Activated CD4-positive, alpha-beta T cell treated with anti-CD3 and anti-CD28 coated beads, Interleukin-2, Interleukin-4, amounts not matched to agents 100 ng/mL and 50 ng/mL, durations not matched to agents 16 hours and 8 hours (primary cell): ENCODE data around the gene MMP25.
A peak's percentile ranks its signal among the peaks of the same experiment; 100 is the strongest.
"Not testable (repeated sequence)": the region's sequence is repeated elsewhere in the genome, so short reads cannot be mapped to it uniquely, and the experiment has no call there.

Experiments used
- DNase-seq: peaks from one replicate; pipeline ENCODE4 v3.0.0-alpha.2; 2020; ENCODE audit warnings: low spot score

The MMP25 gene

DNA sequence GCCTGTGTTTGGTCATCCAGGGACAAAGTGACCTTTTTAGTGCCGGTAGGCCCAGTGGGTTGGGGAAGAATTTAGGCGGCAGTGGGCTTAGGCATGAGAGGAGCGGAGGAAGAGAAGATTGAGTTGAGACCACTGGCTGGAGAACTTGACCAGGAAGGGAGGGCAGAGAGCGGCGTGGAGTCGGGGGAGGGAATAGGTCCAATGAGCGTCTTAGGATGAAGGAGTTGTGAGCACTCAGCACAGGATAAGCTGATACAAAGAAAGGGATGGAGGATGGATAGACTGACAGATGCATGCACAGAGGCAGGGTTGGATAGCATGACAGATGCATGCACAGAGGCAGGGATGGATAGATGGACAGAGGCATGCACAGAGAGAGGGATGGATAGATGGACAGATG is 27.1 kb downstream of the MMP25 start:
- no peak for DNase-seq

DNA sequence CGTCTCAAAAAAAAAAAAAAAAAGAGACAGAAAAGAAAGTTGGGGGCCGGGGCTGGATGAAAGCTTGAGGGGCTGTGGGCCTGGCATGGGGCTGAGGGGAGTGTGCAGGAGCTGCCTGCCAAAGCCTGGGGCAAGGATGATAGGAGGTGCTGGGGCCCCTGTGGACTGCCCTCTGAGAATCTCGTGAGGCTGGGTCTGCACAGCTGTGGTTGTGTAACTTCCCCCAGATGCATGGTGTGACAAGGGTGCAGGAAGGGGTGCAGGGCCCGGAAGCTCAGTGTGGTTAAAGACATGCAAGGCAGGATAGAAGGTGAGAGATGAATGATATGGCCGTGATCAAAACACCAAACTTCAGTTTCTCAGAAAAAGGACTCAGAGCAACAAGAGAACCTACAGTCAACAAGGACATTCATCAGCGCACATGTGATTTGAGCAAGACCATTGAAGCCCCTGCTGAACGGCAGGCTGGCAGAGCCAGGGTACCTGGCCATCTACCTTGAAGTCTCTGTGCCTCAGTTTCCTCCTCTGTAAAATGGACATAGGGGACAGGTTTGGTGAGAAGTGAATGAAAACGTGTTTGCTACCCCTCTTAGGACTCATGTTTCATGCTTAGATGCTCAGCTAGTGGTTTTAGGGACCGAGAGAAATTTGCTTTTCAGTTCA is 28.6 kb downstream of the MMP25 start:
- peak; percentile 96 for DNase-seq

DNA sequence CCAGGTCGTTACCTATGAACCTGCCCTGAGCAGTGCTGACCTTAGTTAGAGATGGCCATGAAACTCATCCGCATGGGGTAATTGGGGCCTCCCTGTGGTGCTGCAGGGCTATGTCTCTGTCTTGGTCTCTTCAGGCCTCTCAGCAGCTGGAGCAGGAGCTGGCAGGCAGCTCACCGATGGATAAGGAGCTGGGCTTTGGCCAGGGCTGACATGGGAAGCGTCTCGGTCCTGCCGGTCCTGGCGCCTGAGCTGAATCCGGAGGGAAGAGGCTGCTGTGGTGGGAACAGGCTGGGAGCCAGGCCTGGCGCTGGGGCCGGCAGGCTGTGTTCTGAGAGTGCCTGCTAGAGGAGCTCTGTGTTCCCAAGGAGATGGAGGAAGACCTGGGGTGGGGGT is 29.2 kb downstream of the MMP25 start:
- peak; percentile 27 for DNase-seq

DNA sequence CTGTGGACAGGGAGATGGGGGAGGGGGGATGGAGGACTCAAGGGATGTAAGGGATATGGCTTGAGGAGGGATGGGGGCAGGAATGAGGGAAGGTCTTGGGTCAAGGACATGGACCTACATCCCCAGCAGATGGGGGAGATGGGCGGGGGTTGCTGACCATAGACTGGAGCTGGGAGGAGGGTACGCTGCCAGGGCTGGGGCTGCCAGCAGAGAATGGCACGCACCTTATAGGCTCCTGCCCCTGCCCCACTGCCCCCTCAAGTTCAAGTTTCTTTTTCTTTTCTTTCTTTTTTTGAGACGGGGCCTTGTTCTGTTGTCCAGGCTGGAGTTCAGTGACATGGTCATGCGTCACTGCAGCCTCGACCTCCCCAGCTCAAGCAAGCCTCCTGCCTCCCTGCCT is 29.6 kb downstream of the MMP25 start:
- not testable (repeated sequence) for DNase-seq

DNA sequence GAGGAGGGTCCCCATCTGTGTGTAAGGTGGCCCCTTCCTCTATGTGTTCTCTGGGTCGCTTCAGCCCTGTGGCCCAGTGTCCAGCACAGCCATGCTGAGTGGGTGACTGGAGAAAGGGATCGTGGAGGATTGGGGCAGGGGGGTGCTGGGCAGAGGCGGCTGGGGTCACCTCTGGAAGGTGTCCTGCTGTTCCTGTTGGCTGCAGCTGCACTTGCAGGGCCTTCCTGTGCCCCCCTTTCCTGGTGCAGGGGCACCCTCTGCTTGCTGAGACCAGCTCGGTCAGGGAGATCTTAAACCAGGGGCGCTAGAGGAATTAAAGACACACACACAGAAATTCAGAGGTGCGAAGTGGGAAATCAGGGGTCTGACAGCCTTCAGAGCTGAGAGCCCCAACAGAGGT is 30.2 kb downstream of the MMP25 start:
- peak; percentile 42 for DNase-seq

DNA sequence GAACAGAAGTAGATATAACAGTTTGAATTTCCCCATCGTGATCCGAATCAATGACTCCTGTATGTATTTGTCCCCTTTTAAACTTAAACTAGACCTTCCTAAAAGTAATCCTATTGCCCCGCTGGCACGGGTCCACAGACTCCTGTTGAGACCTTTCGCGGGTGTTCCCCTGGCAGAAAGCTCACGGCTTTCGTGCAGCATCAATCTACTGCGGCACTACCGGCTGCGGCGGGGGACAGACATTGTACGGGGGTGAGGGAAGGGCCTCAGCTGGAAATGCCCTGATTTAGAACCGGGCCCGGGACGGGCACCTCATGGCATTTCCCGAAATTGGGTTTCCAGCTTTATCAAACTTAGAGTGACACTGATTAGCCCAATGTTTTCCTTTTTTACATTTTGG is 33.7 kb downstream of the MMP25 start:
- DNase-seq = no peak

DNA sequence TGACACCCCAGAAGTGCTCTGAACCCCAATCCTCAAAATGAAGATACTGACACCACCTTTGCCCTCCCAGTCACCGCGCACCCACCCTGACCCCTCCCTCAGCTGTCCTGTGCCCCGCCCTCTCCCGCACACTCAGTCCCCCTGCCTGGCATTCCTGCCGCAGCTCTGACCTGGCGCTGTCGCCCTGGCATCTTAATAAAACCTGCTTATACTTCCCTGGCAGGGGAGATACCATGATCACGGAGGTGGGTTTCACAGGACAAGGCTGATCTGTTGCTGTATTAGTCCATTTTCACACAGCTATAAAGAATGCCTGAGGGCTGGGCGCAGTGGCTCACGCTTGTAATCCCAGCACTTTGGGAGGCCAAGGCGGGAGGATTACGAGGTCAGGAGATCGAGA is 35.6 kb downstream of the MMP25 start:
- not testable (repeated sequence) for DNase-seq

DNA sequence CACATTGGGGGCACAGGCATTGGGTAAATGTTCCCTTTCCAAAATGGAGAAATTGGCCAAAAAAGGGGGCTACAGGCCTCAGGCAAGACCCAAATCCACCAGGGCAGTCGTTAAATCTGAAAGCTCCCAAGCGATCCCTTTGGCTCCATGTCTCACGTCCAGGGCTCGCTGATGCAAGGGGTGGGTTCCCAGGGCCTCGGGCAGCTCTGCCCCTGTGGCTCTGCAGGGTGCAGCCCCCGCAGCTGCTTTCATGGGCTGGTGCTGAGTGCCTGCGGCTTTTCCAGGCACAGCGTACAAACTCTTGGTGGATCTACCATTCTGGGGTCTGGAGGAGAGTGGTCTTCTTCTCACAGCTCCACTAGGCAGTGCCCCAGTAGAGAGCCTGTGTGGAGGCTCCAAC is 37.0 kb downstream of the MMP25 start:
- not testable (repeated sequence) for DNase-seq

DNA sequence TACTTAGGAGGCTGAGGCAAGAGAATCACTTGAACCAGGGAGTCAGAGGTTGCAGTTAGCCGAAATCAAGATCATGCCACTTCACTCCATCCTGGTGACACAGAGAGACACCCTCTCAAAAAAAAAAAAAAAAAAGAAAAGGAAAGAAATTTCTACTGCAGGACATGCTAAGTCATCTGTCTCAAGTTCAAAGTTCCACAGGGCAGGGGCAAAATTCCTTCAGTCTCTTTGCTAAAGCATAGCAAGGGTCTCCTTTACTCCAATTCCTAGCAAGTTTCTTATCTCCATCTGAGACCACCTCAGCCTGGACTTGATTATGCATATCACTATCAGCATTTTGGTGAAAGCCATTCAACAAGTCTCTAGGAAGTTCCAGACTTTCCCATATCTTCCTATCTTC is 38.1 kb downstream of the MMP25 start:
- no peak for DNase-seq

DNA sequence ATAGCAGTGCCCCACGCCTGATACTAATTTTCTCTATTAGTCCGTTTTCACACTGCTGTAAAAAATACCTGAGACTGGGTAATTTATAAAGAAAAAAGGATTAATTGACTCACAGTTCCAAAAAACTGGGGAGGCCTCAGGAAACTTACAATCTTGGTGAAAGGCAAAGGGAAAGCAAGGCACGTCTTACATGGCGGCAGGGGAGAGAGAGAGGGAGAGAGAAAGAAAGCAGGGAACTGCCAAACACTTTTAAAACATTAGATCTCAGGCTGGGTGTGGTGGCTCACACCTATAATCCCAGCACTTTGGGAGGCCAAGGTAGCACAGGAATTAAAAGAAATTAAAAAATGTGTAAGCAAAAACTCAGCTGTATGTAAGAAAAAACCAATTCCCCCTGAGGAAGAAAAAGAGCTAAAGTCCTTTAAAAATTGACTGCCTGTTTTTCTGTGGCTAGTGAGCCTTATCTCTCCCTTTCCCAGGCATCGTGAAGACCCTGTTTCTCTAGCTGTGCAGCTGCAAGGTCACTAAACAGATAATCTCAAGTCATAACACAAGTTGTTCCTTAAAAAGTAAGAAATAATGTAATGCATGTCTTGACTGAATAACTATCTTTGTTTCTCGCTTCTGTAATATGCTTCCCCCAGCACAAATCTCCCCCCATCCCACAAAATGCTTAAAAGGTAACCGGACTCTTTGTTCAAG is 38.8 kb downstream of the MMP25 start:
- DNase-seq = no peak

DNA sequence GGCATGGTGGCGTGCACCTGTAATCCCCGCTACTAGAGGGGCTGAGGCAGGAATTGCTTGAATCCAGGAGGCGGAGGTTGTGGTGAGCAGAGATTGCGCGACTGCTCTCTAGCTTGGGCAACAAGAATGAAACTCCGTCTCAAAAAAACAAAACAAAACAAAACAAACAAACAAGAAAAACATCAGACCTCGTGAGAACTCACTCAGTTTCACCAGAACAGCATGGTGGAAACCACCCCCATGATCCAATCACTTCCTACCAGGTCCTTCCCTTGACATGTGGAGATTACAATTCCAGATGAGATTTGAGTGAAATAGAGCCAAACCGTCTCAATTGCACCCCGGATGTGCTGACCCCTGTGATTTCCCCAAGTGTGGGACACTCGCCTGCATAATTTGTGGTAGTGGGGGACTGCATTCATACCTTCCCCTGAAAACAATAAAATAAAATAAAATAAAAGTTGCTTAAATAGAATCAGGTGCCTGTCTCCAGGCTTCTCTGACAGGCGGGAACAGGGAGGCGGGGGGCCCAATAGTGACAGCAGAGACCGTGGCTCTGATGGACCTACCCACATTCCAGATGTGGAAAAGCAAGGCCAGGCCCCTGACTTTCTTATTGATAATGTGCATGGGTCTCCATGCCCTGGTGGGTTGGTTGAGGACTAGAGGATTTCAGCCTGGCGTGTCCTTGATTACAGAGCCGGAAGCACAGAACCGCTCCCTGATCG is 39.7 kb downstream of the MMP25 start:
- DNase-seq = no peak

DNA sequence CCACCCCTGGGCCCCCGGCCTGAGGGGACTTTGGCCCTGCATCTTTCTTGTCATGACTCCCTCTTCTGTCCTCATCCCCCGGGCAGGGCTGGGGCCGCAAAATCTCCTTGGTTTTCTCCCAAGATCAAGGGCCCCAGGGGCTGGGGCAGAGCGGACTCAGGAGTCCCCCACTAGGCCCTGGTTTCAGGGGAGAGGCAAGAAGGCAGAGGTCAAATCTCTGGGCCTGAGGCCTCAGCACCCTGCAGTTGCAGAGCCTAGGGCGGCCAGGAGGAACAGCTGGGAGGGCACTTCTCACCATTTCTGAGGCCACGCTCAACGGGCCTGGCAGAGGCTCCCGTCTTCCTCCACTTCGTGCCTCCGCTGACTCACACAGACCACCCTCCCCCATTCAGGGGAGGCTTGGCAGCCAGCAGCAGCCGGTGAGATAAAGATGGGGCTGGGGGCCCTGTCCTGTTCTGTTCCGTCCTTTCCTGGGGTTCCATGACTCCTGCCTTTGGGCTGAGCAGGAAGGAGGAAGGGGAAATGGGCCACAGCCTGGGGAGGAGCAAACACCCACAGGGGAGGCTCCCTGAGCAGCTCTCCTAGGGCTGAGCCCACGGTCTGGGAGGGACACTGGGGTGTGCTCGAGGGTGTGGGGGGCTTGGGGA is 40.4 kb downstream of the MMP25 start:
- DNase-seq = no peak

DNA sequence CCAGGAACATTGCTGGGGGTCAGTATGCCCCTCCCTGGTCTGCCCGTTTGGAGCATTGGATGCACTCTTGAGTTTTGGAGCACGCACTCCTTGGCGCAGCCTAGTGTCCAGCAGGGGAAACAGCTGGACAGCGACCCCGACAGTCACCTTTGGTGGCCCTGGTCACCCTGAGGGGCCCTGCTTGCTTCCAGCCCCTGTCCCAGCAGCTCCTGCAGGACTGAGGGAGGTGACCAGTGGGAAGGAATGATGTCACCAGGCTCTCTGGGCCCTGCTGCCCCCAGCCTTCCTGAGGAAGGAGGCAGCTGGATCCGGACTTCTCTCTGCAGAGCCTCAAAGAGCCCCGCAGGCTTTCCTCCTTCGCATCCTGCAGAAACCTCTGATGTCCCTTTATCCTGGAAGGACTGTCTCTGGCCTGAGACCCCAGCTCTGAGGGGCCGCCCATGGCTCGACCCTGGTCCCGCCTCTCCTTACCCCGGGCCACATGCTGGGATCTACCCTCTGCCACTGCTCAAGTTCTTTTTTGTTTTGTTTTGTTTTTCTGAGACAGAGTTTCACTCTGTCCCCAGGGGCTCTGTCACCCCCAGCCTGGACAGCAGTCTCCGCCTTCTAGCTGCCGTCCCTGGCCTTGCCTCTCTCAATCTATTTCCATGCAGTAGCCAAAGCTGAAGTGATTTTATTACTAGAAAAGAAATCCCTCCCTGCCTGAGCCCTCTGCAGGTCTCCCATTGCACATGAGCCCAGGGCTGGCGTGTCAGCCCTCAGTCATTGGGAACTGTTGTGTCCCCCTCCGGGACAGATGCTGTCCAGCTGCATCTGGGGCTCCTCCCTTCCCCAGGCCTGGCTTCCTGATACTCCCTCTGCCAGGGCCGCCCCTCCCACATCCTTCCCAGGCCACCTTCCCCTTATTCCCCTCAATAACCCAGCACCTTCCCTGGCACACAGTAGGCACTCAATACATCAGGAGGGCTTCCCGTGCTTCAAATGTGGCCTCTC is 41.2 kb downstream of the MMP25 start:
- DNase-seq = no peak

DNA sequence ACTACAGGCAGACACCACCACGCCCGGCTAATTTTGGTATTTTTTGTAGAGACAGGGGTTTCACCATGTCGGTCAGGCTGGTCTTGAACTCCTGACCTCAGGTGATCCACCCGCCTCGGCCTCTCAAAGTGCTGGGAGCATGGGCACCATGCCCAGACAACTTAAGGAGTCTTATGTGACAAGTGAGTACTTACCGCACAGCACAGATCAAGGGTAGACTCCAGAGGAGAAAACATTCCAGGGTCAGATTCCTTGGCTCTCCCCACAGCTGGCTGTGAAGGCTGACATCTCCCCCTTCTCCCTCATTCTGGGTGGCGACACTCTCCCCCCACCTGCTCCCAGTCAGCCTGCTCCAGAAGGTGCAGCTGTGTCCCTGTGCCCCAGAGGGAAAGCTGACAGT is 42.1 kb downstream of the MMP25 start:
- no peak for DNase-seq

DNA sequence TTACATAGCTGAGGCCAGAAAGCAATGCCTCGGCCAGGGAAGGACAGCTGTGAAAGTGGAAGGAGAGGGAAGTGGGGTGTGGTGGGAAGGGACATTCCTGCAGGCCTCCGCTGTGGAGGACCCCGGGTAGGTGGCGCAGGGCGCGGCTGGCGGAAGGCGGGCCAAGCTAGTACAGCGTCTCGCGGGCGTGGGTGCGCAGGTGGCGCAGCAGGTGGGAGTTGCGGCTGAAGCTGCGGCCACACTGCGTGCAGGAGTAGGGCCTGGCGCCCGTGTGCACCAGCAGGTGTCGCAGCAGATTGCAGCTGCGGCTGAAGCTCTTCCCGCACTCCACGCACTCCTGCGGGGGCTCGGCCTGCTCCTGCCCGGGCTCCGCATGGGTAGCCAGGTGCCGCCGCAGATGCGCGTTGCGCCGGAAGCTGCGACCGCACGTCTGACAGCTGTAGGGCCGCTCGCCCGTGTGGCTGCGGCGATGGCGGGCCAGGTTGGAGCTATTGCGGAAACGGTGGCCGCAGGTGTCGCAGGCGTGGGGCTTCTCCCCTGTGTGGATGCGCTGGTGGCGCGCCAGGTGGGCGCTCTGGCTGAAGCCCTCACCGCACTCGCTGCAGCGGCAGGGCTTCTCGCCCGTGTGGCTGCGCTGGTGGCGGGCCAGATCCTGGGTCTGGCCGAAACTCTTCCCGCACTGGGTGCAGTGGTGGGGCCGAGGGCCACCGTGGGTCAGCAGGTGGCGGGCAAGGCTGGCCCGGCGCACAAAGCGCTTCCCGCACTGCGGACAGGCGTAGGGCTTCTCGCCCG is 42.8 kb downstream of the MMP25 start:
- no peak for DNase-seq

DNA sequence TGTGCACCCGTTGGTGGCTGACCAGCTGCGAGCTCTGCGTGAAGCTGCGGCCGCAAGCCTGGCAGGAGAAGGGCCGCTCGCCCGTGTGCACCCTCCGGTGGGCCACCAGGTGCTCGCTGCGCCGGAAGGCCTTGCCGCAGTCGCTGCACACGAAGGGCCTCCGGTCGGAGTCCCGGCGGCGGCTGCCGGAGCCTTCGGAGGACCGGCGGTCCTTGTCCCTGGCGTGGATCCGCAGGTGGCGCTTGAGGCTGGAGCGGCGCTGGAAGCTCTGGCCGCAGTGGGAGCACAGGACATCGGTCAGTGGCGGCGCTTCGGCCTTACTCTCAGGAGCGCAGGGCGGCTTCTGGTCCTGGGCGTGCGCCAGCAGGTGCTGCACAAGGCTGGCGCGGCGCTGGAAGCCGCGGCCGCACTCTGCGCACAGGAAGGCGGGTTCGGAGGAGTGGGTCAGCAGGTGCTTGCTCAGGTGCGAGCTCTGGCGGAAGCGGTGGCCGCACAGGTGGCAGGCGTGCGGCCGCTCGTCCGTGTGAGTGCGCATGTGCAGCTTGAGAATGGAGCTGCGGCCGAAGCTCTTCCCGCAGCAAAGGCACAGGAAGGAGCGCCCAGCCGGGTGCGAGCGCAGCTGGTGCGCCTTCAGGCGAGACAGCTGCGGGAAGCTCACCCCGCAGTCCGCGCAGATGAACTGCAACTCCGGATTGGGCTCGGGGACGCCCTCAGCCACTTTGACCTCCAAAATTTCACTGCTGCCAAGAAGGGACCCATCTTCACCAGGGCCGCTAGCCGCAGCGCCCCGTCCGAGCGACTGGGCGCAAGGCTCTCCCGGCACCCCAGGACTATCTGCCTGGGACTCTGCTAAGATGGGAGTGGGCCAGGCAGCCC is 43.6 kb downstream of the MMP25 start:
- DNase-seq = no peak

DNA sequence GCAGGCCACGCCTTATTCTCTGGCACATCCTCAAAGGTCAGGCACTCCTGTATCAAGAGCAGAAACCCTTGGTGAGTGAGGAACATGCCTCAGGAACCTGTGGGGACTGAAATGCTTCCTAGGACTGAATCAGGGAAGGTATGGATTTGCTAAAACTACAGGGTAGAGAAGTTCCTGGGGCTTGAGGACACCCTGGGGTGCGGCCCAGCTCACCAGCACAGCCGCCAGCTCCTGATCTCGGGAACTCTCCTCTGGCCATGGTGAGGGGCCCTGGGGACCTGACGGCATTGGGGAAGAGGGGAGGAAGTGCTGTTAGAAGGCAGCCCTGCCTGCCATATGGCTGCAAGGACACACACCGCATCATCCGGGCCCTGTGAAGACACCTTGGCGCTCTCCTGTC is 45.2 kb downstream of the MMP25 start:
- no peak for DNase-seq

DNA sequence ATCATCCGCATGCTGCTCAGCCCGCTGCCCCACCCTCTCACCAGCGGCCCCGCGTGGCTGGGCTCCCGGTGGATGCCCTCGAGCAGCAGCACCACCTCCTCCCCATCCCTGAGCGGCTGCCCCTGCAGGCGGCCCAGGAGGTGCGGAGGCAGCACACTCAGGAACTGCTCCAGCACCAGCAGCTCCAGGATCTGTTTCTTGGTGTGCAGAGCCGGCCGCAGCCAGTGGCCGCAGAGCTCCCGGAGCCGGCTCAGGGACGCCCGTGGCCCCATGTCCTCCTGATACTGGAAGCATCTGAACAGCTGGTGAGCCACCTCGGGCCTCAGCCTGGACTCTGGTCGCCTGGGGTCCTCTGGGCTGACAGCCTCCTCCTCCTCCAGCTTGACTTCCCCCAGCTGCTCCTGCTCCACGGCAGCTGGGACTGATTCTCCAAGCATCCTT is 46.2 kb downstream of the MMP25 start:
- no peak for DNase-seq

DNA sequence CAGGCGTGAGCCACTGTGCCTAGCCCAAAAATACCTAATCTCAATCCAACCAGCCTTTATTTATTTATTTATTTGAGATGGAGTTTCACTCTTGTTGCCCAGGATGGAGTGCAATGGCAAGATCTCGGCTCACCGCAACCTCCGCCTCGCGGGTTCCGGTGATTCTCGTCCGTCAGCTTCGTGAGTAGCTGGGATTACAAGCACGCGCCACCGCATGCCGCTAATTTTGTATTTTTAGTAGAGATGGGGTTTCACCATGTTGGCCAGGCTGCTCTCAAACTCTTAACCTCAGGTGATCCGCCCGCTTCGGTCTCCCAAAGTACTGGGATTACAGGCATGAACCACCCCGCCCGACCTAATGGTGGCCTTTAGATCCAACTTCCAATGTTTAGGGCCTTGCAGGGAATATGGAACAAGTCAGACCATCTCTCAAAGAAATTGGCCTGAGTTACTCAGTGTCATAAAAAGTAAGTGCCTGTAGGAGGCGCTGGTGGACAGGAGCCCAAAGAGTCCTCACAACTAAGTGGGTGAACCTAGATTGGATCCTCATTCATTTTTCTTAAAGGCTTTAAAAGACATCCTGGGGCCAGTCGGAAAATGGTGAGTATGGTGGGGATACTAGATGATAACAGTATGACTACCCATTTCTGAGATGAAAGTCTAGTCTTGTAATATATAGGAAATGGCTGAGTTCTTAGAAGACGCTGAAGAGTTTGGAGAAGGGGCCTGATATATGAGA is 48.1 kb downstream of the MMP25 start:
- DNase-seq = peak; percentile 65
